WERI-Rb-1 (cell line): ENCODE measurements around the gene HSPA2.

ENCODE experiments used
- DNase-seq: peaks from one replicate; pipeline ENCODE4 v3.0.0-alpha.2; 2020
- H3K27ac ChIP-seq: fragments of 250-450 bp; sonication (Bioruptor Pico); 2 replicates; pipeline ENCODE4 v1.5.1; 2020; ENCODE audit warnings: mild to moderate bottlenecking, moderate library complexity
- H3K27me3 ChIP-seq: fragments of 250-450 bp; sonication (Bioruptor Pico); 2 replicates; pipeline ENCODE4 v1.5.1; 2021; ENCODE audit warnings: mild to moderate bottlenecking, low read depth, moderate library complexity; ENCODE audit not compliant: insufficient read depth, severe bottlenecking
- H3K36me3 ChIP-seq: fragments of 250-450 bp; sonication (Bioruptor Pico); 2 replicates; pipeline ENCODE4 v1.5.1; 2020; ENCODE audit warnings: mild to moderate bottlenecking, moderate library complexity
- H3K4me3 ChIP-seq: 2 replicates; pipeline ENCODE4 v1.5.1; 2011; ENCODE audit warnings: low read depth, mild to moderate bottlenecking, control low read depth, low read length
- H3K9me3 ChIP-seq: fragments of 250-450 bp; sonication (Bioruptor Pico); 2 replicates; pipeline ENCODE4 v1.5.1; 2021; ENCODE audit warnings: mild to moderate bottlenecking, moderate library complexity; ENCODE audit not compliant: severe bottlenecking
- CTCF ChIP-seq: IDR thresholded peaks from 2 replicates; pipeline ENCODE4 v1.5.1; 2011; ENCODE audit warnings: low read depth, mild to moderate bottlenecking, control low read depth, inconsistent platforms, low read length

HSPA2 gene

DNA sequence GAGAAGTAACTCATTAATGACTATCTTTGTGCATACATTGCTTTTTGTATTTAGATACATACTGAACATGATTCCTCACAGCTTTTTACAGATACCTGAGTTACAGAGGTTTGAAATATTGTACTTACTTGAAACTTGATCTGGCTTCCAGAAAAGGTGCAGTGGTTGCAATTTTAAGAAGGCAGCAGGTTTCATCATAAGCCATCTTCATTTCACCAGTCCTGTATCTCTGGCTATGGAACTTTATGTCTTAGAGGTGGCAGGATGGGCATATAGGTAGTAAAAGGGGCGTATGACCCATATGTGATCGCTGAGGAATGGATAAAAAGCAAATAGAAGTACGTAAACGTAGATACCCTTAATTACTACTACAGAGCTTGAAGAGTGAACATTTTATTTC lies 22.3 kb upstream of the HSPA2 start:
- DNase-seq: no peak
- Histone ChIP-seq H3K27me3 (no peaks in the 10 kb centered on the region), H3K36me3 (peaks cover 23% of the 10 kb centered on the region), H3K4me3 (no peak overlapping the region), H3K9me3 (no peaks in the 10 kb centered on the region), H3K27ac (no peak overlapping the region)
- no peak for TF ChIP-seq CTCF

GRCh38 chr14:64520699-64521098 lies 19.8 kb upstream of the HSPA2 start:
- no peaks in the 10 kb centered on the region for H3K27me3 ChIP-seq
- H3K4me3 ChIP-seq: no peak overlapping the region
- no peak for DNase-seq
- peaks cover 25% of the 10 kb centered on the region for H3K36me3 ChIP-seq
- no peak overlapping the region for H3K27ac ChIP-seq
- H3K9me3 ChIP-seq: no peaks in the 10 kb centered on the region
- TF ChIP-seq CTCF: no peak

GRCh38 chr14:64522591-64523355 lies 17.8 kb upstream of the HSPA2 start:
- no peak for TF ChIP-seq CTCF
- no peaks in the 10 kb centered on the region for H3K9me3 ChIP-seq
- H3K4me3 ChIP-seq: no peak overlapping the region
- no peak for DNase-seq
- H3K27me3 ChIP-seq: no peaks in the 10 kb centered on the region
- H3K27ac ChIP-seq: no peak overlapping the region
- peaks cover 25% of the 10 kb centered on the region for H3K36me3 ChIP-seq

DNA sequence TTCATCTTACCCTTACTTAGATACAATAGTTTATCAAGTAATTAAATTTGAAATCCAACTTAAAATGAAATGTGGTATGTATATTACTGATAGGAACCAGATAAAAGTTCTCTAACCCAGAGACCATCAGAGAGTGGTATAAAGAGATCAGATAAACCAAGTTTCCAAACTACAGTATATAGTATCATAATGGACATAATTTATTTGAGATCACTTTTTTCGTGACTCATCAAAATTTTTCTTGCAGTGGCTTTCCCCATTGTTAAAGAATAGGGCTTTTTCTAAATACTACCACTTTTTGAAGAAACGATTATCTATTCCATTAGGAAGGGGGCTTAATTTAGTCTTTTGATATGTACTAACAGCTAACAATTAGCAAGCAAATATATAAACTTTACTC lies 15.2 kb upstream of the HSPA2 start:
- Histone ChIP-seq H3K4me3 (no peak overlapping the region), H3K27me3 (no peaks in the 10 kb centered on the region), H3K27ac (no peak overlapping the region), H3K9me3 (no peaks in the 10 kb centered on the region), H3K36me3 (peaks cover 25% of the 10 kb centered on the region)
- no peak for DNase-seq
- TF ChIP-seq CTCF: no peak

DNA sequence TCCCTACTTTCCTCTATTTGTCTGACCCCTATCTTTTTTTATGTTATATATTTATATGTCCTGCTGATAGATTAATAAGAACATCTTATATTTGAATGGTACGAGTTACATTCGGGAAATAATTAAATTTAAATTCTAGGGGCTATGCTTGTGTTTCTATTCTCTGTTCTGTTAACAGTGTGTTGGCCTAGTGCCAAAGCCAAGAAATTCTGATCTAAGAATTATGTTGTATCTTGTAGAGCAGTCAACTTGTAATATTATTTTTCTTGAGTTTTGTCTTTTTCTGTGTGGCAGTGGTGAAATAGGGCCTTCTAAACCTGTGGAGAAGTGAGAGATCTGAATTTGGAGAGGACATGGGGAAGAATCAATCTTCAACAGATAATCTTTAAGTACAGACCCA lies 9.0 kb upstream of the HSPA2 start:
- Histone ChIP-seq H3K36me3 (no peaks in the 10 kb centered on the region), H3K4me3 (no peak overlapping the region), H3K27me3 (no peaks in the 10 kb centered on the region), H3K9me3 (no peaks in the 10 kb centered on the region), H3K27ac (no peak overlapping the region)
- TF ChIP-seq CTCF: no peak
- DNase-seq: no peak
